BLaER1 treated with 17β-estradiol and CSF1 and Interleukin-3, amounts not matched to agents 10 nM and 100 nM (cell line): ENCODE measurements around the gene BLNK.
A peak's percentile ranks its signal among the peaks of the same experiment; 100 is the strongest.

ENCODE experiments used
- H3K27ac ChIP-seq, 11 experiments: shearing (Covaris generic); formaldehyde crosslinking; 2 replicates each; pipeline ENCODE4 v1.8.1; 2022
- H3K27me3 ChIP-seq, 11 experiments: shearing (Covaris generic); formaldehyde crosslinking; 2 replicates each; pipeline ENCODE4 v1.8.1; 2022
- H3K36me3 ChIP-seq, 11 experiments: shearing (Covaris generic); formaldehyde crosslinking; 2 replicates each; pipeline ENCODE4 v1.8.1; 2022
- H3K4me1 ChIP-seq, 10 experiments: shearing (Covaris generic); formaldehyde crosslinking; 2 replicates each; pipeline ENCODE4 v1.8.1; 2022
- H3K4me2 ChIP-seq, 11 experiments: shearing (Covaris generic); formaldehyde crosslinking; 2 replicates each; pipeline ENCODE4 v1.8.1; 2022
- H3K4me3 ChIP-seq, 10 experiments: shearing (Covaris generic); formaldehyde crosslinking; 2 replicates each; pipeline ENCODE4 v1.8.1; 2022
- H3K9ac ChIP-seq, 11 experiments: shearing (Covaris generic); formaldehyde crosslinking; 2 replicates each; pipeline ENCODE4 v1.8.1; 2022
- H3K9me3 ChIP-seq, 11 experiments: shearing (Covaris generic); formaldehyde crosslinking; replicated peaks in 1 of 11; 2 replicates each; pipeline ENCODE4 v1.8.1; 2022
- H4K20me1 ChIP-seq, 11 experiments: shearing (Covaris generic); formaldehyde crosslinking; 2 replicates each; pipeline ENCODE4 v1.8.1; 2022
- Cebpa-rat ChIP-seq, 11 experiments: shearing (Covaris generic); IDR thresholded peaks; 2 replicates each; pipeline ENCODE4 v1.8.1; 2022

The BLNK gene

GRCh38 chr10:96222908-96223307 lies 48.5 kb downstream of the BLNK start:
- peaks cover 0 to 100% (median 59%) of the 10 kb centered on the region in 11 experiments; a peak in 18 of 22 replicates for H3K36me3 ChIP-seq
- H3K27ac ChIP-seq: peak overlapping the region in 1 of 11 experiments; percentile 67; a peak in 1 of 22 replicates
- no peaks in the 10 kb centered on the region; a peak in 1 of 22 replicates for H4K20me1 ChIP-seq
- H3K4me2 ChIP-seq: 0 out of 22 replicates have a peak overlapping the region, but pooled peaks of 1 of the 11 experiments have one; percentile 16
- no peak overlapping the region for H3K4me3 ChIP-seq
- no peaks in the 10 kb centered on the region for H3K9me3 ChIP-seq
- no peaks in the 10 kb centered on the region for H3K27me3 ChIP-seq
- no peak overlapping the region for H3K9ac ChIP-seq
- peaks cover 0 to 43% (median 17%) of the 10 kb centered on the region in 10 experiments; a peak in 15 of 20 replicates for H3K4me1 ChIP-seq
- no peak for TF ChIP-seq Cebpa-rat (IDR thresholded peaks at IDR 0.05)

GRCh38 chr10:96222441-96222840 lies 48.9 kb downstream of the BLNK start:
- Histone ChIP-seq H3K36me3 (peaks cover 0 to 100% (median 58%) of the 10 kb centered on the region in 11 experiments; a peak in 18 of 22 replicates), H3K27me3 (no peaks in the 10 kb centered on the region), H3K4me1 (peaks cover 0 to 42% (median 17%) of the 10 kb centered on the region in 10 experiments; a peak in 15 of 20 replicates), H4K20me1 (no peaks in the 10 kb centered on the region; a peak in 1 of 22 replicates), H3K27ac (peak overlapping the region in 4 of 11 experiments; percentile 24 to 67 (median 50); a peak in 5 of 22 replicates), H3K9me3 (no peaks in the 10 kb centered on the region), H3K9ac (no peak overlapping the region; a peak in 1 of 22 replicates), H3K4me2 (peak overlapping the region in 1 of 11 experiments; percentile 16; a peak in 2 of 22 replicates), H3K4me3 (no peak overlapping the region)
- no peak for TF ChIP-seq Cebpa-rat (IDR thresholded peaks at IDR 0.05)

- no peak for TF ChIP-seq Cebpa-rat (IDR thresholded peaks at IDR 0.05)
- H3K36me3 ChIP-seq: peaks cover 0 to 100% (median 72%) of the 10 kb centered on the region in 11 experiments; a peak in 19 of 22 replicates
- H3K27me3 ChIP-seq: no peaks in the 10 kb centered on the region
- H3K4me2 ChIP-seq: no peak overlapping the region
- H3K4me1 ChIP-seq: peaks cover 0 to 20% (median 9%) of the 10 kb centered on the region in 10 experiments; a peak in 9 of 20 replicates
- H4K20me1 ChIP-seq: no peaks in the 10 kb centered on the region; a peak in 1 of 22 replicates
- H3K9me3 ChIP-seq: no peaks in the 10 kb centered on the region
- no peak overlapping the region for H3K4me3 ChIP-seq
- no peak overlapping the region for H3K27ac ChIP-seq
- no peak overlapping the region for H3K9ac ChIP-seq
These were observed 52.5 kb downstream of the BLNK start for GRCh38 chr10:96218826-96219225.

GRCh38 chr10:96217711-96218110 lies 53.7 kb downstream of the BLNK start:
- Histone ChIP-seq H3K9me3 (no peaks in the 10 kb centered on the region), H3K36me3 (peaks cover 0 to 100% (median 70%) of the 10 kb centered on the region in 11 experiments; a peak in 18 of 22 replicates)

GRCh38 chr10:96216775-96217174 lies 54.6 kb downstream of the BLNK start:
- no peaks in the 10 kb centered on the region for H3K27me3 ChIP-seq
- H4K20me1 ChIP-seq: no peaks in the 10 kb centered on the region; a peak in 1 of 22 replicates
- no peak for TF ChIP-seq Cebpa-rat (IDR thresholded peaks at IDR 0.05)
- H3K36me3 ChIP-seq: peaks cover 0 to 100% (median 61%) of the 10 kb centered on the region in 11 experiments; a peak in 18 of 22 replicates
- no peaks in the 10 kb centered on the region for H3K9me3 ChIP-seq
- peaks cover 6 to 14% (median 10%) of the 10 kb centered on the region in 10 experiments; a peak in 17 of 20 replicates for H3K4me1 ChIP-seq
- no peak overlapping the region for H3K27ac ChIP-seq
- H3K4me3 ChIP-seq: no peak overlapping the region
- H3K9ac ChIP-seq: no peak overlapping the region
- H3K4me2 ChIP-seq: no peak overlapping the region

More at GRCh38 chr10:96217711-96218110, 53.7 kb downstream of the BLNK start:
- Histone ChIP-seq H3K4me3 (no peak overlapping the region), H3K4me2 (no peak overlapping the region), H3K27ac (no peak overlapping the region), H4K20me1 (no peaks in the 10 kb centered on the region; a peak in 1 of 22 replicates), H3K27me3 (no peaks in the 10 kb centered on the region), H3K4me1 (peaks cover 0 to 18% (median 9%) of the 10 kb centered on the region in 10 experiments; a peak in 14 of 20 replicates), H3K9ac (no peak overlapping the region)
- TF ChIP-seq Cebpa-rat (IDR thresholded peaks at IDR 0.05): no peak

GRCh38 chr10:96212911-96213310 lies 58.5 kb downstream of the BLNK start:
- H3K9me3 ChIP-seq: no peaks in the 10 kb centered on the region

GRCh38 chr10:96211764-96212163 lies 59.6 kb downstream of the BLNK start:
- H3K27ac ChIP-seq: no peak overlapping the region
- no peak overlapping the region for H3K9ac ChIP-seq
- H3K4me3 ChIP-seq: no peak overlapping the region

More at GRCh38 chr10:96212911-96213310, 58.5 kb downstream of the BLNK start:
- no peak for TF ChIP-seq Cebpa-rat (IDR thresholded peaks at IDR 0.05)
- peak overlapping the region in 2 of 11 experiments; percentile 65 to 66; a peak in 1 of 22 replicates for H3K4me2 ChIP-seq
- peaks cover 0 to 100% (median 49%) of the 10 kb centered on the region in 11 experiments; a peak in 17 of 22 replicates for H3K36me3 ChIP-seq
- no peaks in the 10 kb centered on the region; a peak in 1 of 22 replicates for H4K20me1 ChIP-seq
- peaks cover 0 to 29% (median 17%) of the 10 kb centered on the region in 10 experiments; a peak in 18 of 20 replicates for H3K4me1 ChIP-seq
- H3K27me3 ChIP-seq: no peaks in the 10 kb centered on the region
- H3K4me3 ChIP-seq: no peak overlapping the region
- no peak overlapping the region for H3K27ac ChIP-seq
- H3K9ac ChIP-seq: no peak overlapping the region

GRCh38 chr10:96208946-96209345 lies 62.4 kb downstream of the BLNK start:
- TF ChIP-seq Cebpa-rat (IDR thresholded peaks at IDR 0.05): no peak
- Histone ChIP-seq H3K4me2 (peak overlapping the region in 4 of 11 experiments; percentile 4 to 33 (median 16); a peak in 2 of 22 replicates), H3K4me3 (no peak overlapping the region), H3K27me3 (no peaks in the 10 kb centered on the region), H4K20me1 (no peaks in the 10 kb centered on the region; a peak in 1 of 22 replicates), H3K27ac (no peak overlapping the region), H3K36me3 (peaks cover 0 to 100% (median 40%) of the 10 kb centered on the region in 11 experiments; a peak in 17 of 22 replicates), H3K9me3 (no peaks in the 10 kb centered on the region), H3K9ac (no peak overlapping the region), H3K4me1 (peaks cover 0 to 29% (median 18%) of the 10 kb centered on the region in 10 experiments; a peak in 18 of 20 replicates)

More at GRCh38 chr10:96211764-96212163, 59.6 kb downstream of the BLNK start:
- peak overlapping the region in 4 of 11 experiments; percentile 4 to 66 (median 46); a peak in 7 of 22 replicates for H3K4me2 ChIP-seq
- H3K27me3 ChIP-seq: no peaks in the 10 kb centered on the region
- no peaks in the 10 kb centered on the region for H3K9me3 ChIP-seq
- no peak for TF ChIP-seq Cebpa-rat (IDR thresholded peaks at IDR 0.05)
- peaks cover 0 to 29% (median 18%) of the 10 kb centered on the region in 10 experiments; a peak in 18 of 20 replicates for H3K4me1 ChIP-seq
- H3K36me3 ChIP-seq: peaks cover 0 to 100% (median 49%) of the 10 kb centered on the region in 11 experiments; a peak in 17 of 22 replicates
- H4K20me1 ChIP-seq: no peaks in the 10 kb centered on the region; a peak in 1 of 22 replicates

- no peak for TF ChIP-seq Cebpa-rat (IDR thresholded peaks at IDR 0.05)
- Histone ChIP-seq H3K4me1 (peaks cover 0 to 29% (median 18%) of the 10 kb centered on the region in 10 experiments; a peak in 18 of 20 replicates), H3K27ac (no peak overlapping the region; a peak in 1 of 22 replicates), H3K9ac (no peak overlapping the region), H4K20me1 (no peaks in the 10 kb centered on the region; a peak in 1 of 22 replicates), H3K4me3 (no peak overlapping the region), H3K9me3 (no peaks in the 10 kb centered on the region), H3K27me3 (no peaks in the 10 kb centered on the region), H3K36me3 (peaks cover 0 to 100% (median 39%) of the 10 kb centered on the region in 11 experiments; a peak in 16 of 22 replicates), H3K4me2 (peak overlapping the region in 6 of 11 experiments; percentile 4 to 33 (median 17); a peak in 9 of 22 replicates)
These were observed 63.1 kb downstream of the BLNK start for GRCh38 chr10:96208271-96208670.
